ENCODE measurements around the gene ZNF598. TPM values are rescaled to one million over a fixed set of nuclear protein-coding genes. Genes with fewer than 3 reads are reported as not detected.
A peak's percentile ranks its signal among the peaks of the same experiment; 100 is the strongest.

The ZNF598 gene
- total and polyA plus RNA-seq, 2 of the 13 experiments (the other 11 are each of a cell fraction or from before 2014, with no cell fraction given), result 13.5 to 14.2 TPM

DNA sequence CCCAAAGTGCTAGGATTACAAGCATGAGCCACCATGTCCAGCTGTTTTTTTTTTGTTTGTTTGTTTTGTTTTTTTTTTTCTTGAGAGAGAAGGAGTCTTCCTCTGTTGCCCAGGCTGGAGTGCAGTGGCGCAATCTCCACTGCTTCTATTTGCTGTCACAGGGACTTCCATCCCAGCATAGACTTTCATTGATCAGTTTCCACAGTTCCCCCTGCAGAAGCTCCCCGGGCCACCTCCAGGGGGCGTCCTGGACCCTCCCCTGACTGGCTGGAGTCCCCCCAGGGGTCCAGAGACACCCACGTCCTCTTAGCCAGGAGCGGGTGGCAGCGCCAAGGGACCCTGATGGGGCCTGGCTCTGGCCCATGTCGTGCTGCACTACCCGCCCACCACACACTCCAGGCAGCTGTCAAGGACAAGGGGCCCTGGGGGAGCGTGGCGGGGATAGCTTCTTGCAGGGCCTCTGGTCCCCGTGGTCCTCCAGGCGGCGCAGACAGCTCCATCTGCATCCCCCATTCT lies 6.8 kb upstream of the ZNF598 start (continued):
- TF ChIP-seq ZNF616 (CRISPR knock-in tag; IDR thresholded peaks at IDR 0.05; ENCODE audit: low read depth), result no peak
- TF ChIP-seq ZNF34 (CRISPR knock-in tag; IDR thresholded peaks at IDR 0.05; ENCODE audit: borderline replicate concordance), result no peak
- peak; percentile 51; the same call in 1 of the 2 replicates for TF ChIP-seq ZNF574 (CRISPR knock-in tag; IDR thresholded peaks at IDR 0.05)
- no peak for TF ChIP-seq E2F1 (CRISPR knock-in tag; IDR thresholded peaks at IDR 0.05)
- TF ChIP-seq NCOR1 (IDR thresholded peaks at IDR 0.05; ENCODE audit: borderline replicate concordance, low read length), result no peak
- no peak for TF ChIP-seq ZBTB37 (CRISPR knock-in tag; IDR thresholded peaks at IDR 0.05)
- 0 out of 2 replicates have a peak, but pooled peaks have one; percentile 40 for TF ChIP-seq MEIS1 (CRISPR knock-in tag; IDR thresholded peaks at IDR 0.05; ENCODE audit: borderline replicate concordance)
- 0 out of 2 replicates have a peak, but pooled peaks have one; percentile 36 for TF ChIP-seq FOSL2 (CRISPR knock-in tag; IDR thresholded peaks at IDR 0.05)
- TF ChIP-seq ZNF7 (CRISPR knock-in tag; IDR thresholded peaks at IDR 0.05), result no peak
- no peak for TF ChIP-seq ZNF446 (CRISPR knock-in tag; IDR thresholded peaks at IDR 0.05)
- no peak for TF ChIP-seq FOXJ3 (CRISPR knock-in tag; IDR thresholded peaks at IDR 0.05; ENCODE audit: borderline replicate concordance)
- TF ChIP-seq, protein P1, sequence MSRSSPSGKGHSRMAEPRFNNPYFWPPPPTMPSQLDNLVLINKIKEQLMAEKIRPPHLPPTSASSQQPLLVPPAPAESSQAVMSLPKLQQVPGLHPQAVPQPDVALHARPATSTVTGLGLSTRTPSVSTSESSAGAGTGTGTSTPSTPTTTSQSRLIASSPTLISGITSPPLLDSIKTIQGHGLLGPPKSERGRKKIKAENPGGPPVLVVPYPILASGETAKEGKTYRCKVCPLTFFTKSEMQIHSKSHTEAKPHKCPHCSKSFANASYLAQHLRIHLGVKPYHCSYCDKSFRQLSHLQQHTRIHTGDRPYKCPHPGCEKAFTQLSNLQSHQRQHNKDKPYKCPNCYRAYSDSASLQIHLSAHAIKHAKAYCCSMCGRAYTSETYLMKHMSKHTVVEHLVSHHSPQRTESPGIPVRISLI (CRISPR knock-in tag; IDR thresholded peaks at IDR 0.05; ENCODE audit: borderline replicate concordance), result peak; percentile 90
- no peak for TF ChIP-seq BRCA1 (CRISPR knock-in tag; IDR thresholded peaks at IDR 0.05)
- TF ChIP-seq SOX13 (IDR thresholded peaks at IDR 0.05), result no peak
- no peak for TF ChIP-seq SOX13 (CRISPR knock-in tag; conservative IDR thresholded peaks at IDR 0.05 in 1 of 2, IDR thresholded peaks at IDR 0.05 in 1 of 2)
- TF ChIP-seq RXRA (CRISPR knock-in tag; IDR thresholded peaks at IDR 0.05), result no peak
- TF ChIP-seq ZNF430 (CRISPR knock-in tag; IDR thresholded peaks at IDR 0.05), result no peak
- TF ChIP-seq MEIS2 (CRISPR knock-in tag; IDR thresholded peaks at IDR 0.05), result no peak
- TF ChIP-seq ZNF503 (CRISPR knock-in tag; IDR thresholded peaks at IDR 0.05), result no peak
- TF ChIP-seq SIX1 (CRISPR knock-in tag; IDR thresholded peaks at IDR 0.05; ENCODE audit: borderline replicate concordance), result no peak
- no peak for TF ChIP-seq PAF1 (CRISPR knock-in tag; IDR thresholded peaks at IDR 0.05)

All from HepG2 (cell line).